HG03064 (cell line): ENCODE data around the gene PFAS.
"Not testable (repeated sequence)": the region's sequence is repeated elsewhere in the genome, so short reads cannot be mapped to it uniquely, and the experiment has no call there.

Source experiments
- ATAC-seq: cut with Tn5 transposase; IDR thresholded peaks from one replicate; pipeline ENCODE4 v1.9.1; 2021; ENCODE audit warnings: low read depth; ENCODE audit not compliant: unreplicated experiment

The PFAS gene

GRCh38 chr17:8226536-8227237 is 22.4 kb upstream of the PFAS start:
- no peak for ATAC-seq

DNA sequence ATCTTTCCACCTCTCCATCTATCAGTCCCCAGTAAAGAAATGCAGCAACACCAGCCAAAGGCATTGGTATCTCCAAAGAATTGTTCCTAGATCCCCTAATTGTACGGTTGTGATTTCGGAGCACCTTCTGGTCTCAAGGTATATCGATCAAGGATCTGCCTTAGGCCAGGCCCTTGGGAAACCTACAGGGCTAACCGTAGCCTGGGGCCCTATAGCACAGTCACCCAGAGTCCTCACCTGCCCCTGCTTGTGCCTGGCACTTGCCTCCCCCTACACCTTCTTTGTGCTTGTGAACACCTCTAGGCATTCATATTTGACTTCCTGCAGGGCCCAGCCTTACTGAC is 21.9 kb upstream of the PFAS start:
- no peak for ATAC-seq

DNA sequence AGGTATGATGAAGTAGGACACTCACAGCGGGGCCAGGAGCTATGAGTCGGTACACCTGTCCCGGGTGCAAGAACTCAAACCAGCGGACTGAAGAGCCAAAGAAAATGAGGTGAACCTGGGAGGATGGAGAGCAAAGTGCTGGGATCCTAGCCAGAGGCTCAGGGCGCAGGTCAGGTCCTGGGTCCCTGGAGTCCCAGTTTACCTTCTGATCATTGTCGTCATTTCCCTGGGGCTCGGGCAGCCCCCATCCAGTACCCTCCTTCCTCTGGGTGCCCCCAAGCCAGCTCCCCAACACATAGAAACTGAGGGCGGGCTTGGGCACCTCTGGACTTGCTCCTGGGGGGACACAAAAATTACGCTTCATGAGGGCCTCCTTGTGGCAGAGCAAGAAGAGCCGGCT is 17.4 kb upstream of the PFAS start:
- no peak for ATAC-seq

GRCh38 chr17:8234361-8235270 is 14.5 kb upstream of the PFAS start:
- ATAC-seq, result no peak

DNA sequence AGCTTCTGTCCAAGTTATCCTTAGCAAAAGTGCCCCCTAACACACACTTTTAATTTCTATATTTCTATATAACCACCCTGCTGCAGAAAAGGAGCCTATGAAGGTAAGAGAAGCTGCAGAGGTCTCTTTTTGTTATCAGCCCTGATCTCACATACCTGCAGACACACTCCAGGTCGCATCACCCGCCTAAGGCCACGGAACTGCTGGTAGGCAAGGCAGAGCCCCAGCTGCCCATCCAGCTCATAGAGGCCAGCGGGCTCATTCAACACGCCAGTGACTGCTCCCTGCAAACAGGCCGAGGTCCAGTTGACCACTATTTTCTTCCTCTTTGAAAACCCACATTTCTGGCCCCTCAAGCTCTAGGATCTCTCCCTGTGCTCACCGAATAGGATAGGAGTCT is 13.4 kb upstream of the PFAS start:
- no peak for ATAC-seq

DNA sequence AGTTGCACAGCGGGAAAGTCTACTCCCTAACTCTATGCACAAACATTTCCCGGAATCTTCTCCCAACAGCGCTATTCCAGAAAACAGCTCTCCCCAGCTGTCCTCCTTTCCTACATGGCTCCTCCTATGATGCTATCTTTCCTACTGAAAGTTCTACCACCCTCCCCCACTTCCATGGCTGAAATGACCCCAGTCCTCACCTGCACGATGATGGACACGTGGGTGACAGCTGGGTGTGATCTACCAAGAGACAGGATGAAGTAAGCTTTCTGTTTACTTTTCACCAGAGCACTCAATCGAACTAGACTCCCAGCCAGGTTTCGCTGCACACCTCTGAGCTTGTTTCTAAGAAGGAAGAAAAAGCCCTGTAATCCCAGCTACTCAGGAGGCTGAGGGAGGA is 11.9 kb upstream of the PFAS start:
- no peak for ATAC-seq

GRCh38 chr17:8237886-8238285 is 11.2 kb upstream of the PFAS start:
- ATAC-seq, result no peak

- ATAC-seq, result no peak
These were observed 5.3 kb upstream of the PFAS start for GRCh38 chr17:8243827-8244226.

GRCh38 chr17:8244768-8245167 is 4.3 kb upstream of the PFAS start:
- ATAC-seq, result no peak

DNA sequence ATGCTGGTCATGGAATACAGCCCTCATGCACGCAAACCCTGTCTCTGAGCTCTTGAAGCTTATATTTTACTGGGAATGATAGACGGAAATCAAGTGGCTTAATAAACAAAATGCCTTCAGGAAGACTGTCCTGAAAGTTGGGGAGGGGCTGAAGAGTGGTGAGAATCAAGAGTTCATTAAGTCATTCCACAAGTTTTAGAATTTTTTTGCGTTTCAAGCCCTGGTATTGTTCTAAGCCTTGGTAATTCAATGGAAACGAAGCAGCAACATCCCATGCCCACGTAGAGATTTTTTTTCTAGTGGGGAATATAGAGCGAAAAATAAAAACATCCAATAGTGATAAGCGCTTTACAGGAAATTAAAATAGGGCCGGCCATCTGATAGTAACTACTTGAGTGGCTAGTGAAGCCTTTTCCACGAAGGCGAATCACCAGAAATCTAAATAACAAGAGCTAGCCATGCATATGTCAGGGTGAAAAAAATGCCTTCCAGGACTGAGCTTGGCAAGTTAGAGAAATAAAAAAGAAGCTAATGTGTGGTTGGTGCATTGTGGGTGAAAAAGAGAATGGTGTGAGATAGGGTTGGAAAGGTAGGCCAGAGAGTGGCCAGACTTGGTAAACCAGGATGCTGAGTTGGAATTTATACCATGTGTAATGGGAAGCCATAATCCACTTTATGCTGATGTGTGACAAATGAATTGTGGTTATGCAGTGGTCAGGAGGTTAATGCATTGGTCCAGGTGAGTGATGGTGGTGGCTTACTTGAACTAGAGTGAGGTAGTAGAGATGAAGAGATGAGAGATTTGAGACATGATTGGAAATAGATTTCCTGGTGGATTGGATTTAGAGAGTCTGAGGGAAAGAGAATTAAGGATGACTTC is 772 bp downstream of the PFAS start:
- ATAC-seq, result no peak

- not testable (repeated sequence) for ATAC-seq
These were observed 2.3 kb downstream of the PFAS start for GRCh38 chr17:8251411-8251810.

DNA sequence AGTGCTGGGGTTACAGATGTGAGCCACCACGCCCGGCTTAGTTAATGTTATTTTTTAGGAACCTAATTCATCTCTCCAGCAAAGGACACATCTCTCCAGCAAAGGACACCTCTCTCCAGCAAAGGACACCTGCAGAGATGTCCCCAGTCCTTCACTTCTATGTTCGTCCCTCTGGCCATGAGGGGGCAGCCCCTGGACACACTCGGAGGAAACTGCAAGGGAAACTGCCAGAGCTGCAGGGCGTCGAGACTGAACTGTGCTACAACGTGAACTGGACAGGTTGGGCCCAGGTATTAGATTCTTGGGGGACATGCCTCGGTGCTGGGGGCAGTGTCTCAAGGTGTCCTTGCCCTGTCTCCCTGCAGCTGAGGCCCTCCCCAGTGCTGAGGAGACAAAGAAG is 4.7 kb downstream of the PFAS start:
- ATAC-seq, result no peak

- ATAC-seq, result no peak
These were observed 5.8 kb downstream of the PFAS start for GRCh38 chr17:8254881-8255280.

DNA sequence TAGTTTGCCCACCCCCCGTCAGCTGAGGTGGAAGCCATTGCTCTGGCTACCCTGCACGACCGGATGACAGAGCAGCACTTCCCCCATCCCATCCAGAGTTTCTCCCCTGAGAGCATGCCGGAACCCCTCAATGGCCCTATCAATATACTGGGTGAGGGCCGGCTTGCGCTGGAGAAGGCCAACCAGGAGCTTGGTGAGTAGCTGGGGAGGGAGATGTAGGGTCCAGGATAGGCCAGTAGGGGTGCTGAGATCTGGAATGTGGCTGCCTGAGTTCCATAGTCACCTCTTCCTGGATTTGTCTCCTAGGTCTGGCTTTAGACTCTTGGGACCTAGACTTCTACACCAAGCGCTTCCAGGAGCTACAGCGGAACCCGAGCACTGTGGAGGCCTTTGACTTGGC is 6.4 kb downstream of the PFAS start:
- no peak for ATAC-seq

DNA sequence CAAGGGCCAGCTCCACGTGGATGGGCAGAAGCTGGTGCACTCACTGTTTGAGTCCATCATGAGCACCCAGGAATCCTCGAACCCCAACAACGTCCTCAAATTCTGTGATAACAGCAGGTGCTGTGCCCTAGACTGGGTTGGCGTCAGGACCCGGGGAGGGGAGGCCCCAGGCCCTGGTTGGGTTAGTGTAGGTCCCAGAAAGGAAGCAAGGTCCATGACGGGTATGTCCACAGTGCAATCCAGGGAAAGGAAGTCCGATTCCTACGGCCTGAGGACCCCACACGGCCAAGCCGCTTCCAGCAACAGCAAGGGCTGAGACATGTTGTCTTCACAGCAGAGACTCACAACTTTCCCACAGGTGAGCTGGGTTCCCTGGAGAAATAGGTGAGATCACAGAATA is 7.2 kb downstream of the PFAS start:
- no peak for ATAC-seq

- no peak for ATAC-seq
These were observed 7.6 kb downstream of the PFAS start for GRCh38 chr17:8256691-8257090.

- ATAC-seq, result no peak
These were observed 8.7 kb downstream of the PFAS start for GRCh38 chr17:8257801-8258200.

GRCh38 chr17:8264320-8264719 is 15.2 kb downstream of the PFAS start:
- no peak for ATAC-seq

- ATAC-seq, result no peak
These were observed 15.9 kb downstream of the PFAS start for GRCh38 chr17:8264836-8265542.

- no peak for ATAC-seq
These were observed 17.8 kb downstream of the PFAS start for GRCh38 chr17:8266648-8267479.
